Prostate gland (tissue), 2 donors: ENCODE data around the gene SH3TC1.

Experiments used
- POLR2A ChIP-seq: fragments of 450-650 bp; IDR thresholded peaks from one replicate; pipeline ENCODE4 v1.6.1; 2016; ENCODE audit warnings: antibody characterized with exemption, mild to moderate bottlenecking
- TF ChIP-seq, protein P1 (sequence below), 4 experiments: fragments of 200-600 bp in 2 of 4; fragments of 450-650 bp in 2 of 4; sonication (generic) in 2 of 4; IDR thresholded peaks; 1 replicate in 3 of 4; 2 replicates in 1 of 4; pipeline ENCODE4 v1.5.1; 2016 to 2019; ENCODE audit warnings: antibody characterized with exemption in 4 of 4, mild to moderate bottlenecking in 2 of 4, moderate library complexity in 2 of 4

DNA sequence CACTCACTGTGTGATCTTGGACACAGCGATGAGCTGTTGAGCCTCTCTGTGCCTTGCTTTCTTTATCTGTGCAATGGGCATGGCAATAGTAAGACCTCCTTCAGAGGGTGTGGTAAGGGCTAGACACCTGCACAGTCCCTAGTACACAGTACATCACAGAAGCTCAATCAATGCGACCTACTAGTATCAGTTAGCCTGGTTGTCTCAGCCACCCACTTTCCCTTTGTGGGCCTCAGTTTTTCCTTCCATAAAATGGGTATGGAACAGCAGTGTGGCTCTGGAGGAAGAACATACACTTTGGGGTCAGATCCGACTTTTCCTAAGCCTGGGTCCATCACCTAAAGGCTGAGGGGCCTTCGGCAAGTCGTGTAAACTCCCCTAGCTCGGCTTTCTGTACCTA is 67.0 kb downstream of the SH3TC1 start:
- TF ChIP-seq, protein P1, sequence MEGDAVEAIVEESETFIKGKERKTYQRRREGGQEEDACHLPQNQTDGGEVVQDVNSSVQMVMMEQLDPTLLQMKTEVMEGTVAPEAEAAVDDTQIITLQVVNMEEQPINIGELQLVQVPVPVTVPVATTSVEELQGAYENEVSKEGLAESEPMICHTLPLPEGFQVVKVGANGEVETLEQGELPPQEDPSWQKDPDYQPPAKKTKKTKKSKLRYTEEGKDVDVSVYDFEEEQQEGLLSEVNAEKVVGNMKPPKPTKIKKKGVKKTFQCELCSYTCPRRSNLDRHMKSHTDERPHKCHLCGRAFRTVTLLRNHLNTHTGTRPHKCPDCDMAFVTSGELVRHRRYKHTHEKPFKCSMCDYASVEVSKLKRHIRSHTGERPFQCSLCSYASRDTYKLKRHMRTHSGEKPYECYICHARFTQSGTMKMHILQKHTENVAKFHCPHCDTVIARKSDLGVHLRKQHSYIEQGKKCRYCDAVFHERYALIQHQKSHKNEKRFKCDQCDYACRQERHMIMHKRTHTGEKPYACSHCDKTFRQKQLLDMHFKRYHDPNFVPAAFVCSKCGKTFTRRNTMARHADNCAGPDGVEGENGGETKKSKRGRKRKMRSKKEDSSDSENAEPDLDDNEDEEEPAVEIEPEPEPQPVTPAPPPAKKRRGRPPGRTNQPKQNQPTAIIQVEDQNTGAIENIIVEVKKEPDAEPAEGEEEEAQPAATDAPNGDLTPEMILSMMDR (IDR thresholded peaks at IDR 0.05) = no peak
- no peak for TF ChIP-seq POLR2A
